IMR-90 (cell line): ENCODE measurements around the gene ANXA2. TPM values are rescaled to one million over a fixed set of nuclear protein-coding genes. Genes with fewer than 3 reads are reported as not detected.

Source experiments
- MAFK ChIP-seq: IDR thresholded peaks from 2 replicates; pipeline ENCODE4 v1.6.1; 2012; ENCODE audit warnings: low read depth, low read length, improper control_type of control experiment
- SMC3 ChIP-seq: fragments of 150-350 bp; IDR thresholded peaks from 2 replicates; pipeline ENCODE4 v1.6.1; 2016; ENCODE audit warnings: low read depth, mild to moderate bottlenecking, antibody characterized with exemption, low read length, moderate library complexity
- polyA plus RNA-seq, 3 experiments: library from polyadenylated mRNA; depleted of rRNA; stranded (reverse); fragments of >200 nt; gene quantifications; 2 replicates each; pipeline ENCODE4 v1.2.3, GENCODE V29; 2012; ENCODE audit warnings: low replicate concordance in 1 of 3
- total RNA-seq: library from RNA; depleted of rRNA; stranded (reverse); fragments of >200 nt; gene quantifications from 2 replicates; pipeline ENCODE4 v1.2.3, GENCODE V29; 2012
- TF ChIP-seq, protein P1 (sequence below): conservative IDR thresholded peaks from 2 replicates; pipeline ENCODE4 v1.5.1; 2012; ENCODE audit warnings: mild to moderate bottlenecking, low read depth, low read length, improper control_type of control experiment

ANXA2 gene
- total and polyA plus RNA-seq, 2 of the 4 experiments (the other 2 are of a cell fraction) = 7,454 to 8,412 TPM

DNA sequence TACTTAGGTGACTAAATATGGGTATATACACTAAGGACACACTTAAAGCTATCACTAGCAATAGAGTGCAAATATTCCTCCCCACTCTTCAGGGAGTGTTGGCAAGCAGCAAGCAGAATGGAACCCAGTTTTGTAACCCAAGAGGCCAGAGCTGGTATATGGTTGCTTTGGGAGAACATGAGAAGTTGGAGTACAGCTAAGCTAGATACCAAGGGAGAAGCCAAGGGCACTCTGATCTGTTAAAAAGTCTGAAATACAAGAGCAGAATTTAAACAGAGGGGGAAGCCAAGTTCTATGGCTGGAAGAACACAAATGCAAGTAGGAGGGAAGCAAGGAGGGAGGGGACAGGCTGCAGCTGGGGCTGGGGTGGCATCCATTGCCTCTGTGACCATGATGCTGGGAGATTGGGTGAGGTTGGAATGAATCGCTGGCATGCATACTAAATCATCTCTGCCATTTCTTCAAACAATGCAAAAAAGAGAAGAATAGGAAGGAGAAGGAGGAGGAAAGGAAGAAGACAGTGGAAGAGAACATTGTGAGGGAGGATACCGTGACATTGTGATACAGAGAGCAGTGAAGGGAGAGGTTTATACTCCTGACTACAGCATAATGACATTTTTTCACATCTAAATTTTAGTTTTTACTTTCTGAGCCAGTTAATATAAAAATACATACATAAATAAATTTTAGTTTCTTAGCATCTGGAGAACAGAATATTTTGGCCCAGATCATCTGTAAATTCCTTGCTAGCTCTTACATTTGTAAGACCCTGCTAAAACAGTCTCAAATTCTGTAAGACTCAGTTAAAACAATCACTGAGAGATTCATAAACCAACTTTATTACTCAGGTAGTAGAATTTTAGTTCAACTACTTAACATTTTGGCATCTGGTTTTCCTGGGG lies 9.0 kb upstream of the ANXA2 start (continued):
- TF ChIP-seq, protein P1, sequence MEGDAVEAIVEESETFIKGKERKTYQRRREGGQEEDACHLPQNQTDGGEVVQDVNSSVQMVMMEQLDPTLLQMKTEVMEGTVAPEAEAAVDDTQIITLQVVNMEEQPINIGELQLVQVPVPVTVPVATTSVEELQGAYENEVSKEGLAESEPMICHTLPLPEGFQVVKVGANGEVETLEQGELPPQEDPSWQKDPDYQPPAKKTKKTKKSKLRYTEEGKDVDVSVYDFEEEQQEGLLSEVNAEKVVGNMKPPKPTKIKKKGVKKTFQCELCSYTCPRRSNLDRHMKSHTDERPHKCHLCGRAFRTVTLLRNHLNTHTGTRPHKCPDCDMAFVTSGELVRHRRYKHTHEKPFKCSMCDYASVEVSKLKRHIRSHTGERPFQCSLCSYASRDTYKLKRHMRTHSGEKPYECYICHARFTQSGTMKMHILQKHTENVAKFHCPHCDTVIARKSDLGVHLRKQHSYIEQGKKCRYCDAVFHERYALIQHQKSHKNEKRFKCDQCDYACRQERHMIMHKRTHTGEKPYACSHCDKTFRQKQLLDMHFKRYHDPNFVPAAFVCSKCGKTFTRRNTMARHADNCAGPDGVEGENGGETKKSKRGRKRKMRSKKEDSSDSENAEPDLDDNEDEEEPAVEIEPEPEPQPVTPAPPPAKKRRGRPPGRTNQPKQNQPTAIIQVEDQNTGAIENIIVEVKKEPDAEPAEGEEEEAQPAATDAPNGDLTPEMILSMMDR = no peak
- no peak for TF ChIP-seq MAFK
- no peak for TF ChIP-seq SMC3
